Measurements from ENCODE around the gene C1orf53.

DNA sequence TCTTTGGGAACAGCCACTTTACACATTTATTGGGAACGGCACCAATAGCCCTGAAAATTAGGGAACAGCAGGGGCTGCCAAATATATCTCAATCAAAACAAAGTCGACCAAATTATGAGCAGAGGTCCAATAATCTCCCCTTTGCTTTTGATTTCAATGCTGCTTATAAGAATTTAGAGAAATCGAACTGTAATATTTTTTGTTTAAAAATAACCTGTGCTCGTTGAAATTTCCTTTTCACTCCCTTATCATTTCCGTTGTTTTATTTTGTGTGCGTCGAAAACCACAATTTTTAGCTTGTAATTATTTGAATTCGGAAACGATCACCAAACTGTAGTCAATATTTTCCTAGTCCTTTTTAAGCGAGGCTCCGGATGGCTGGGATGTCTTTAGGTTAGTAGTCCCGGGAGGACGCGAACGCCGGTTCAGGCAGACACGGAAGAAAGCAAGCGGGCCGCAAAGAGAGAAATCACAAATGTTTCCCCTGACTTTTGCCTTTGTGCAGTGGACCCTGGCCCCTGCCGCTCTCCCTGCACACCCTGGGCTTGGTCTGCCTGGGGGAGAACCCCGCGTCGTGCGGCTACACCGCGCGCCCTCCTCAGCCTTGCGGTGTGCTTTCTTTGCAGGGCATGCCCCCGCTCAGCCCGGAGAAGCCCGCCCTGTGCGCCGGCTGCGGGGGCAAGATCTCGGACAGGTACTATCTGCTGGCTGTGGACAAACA is 17.1 kb downstream of the C1orf53 start:
- TF ChIP-seq BACH2 (CRISPR knock-in tag; IDR thresholded peaks at IDR 0.05; ENCODE audit: borderline replicate concordance) (no peak), ZNF565 (CRISPR knock-in tag; conservative IDR thresholded peaks at IDR 0.05; ENCODE audit: low read depth) (no peak), RARB (CRISPR knock-in tag; IDR thresholded peaks at IDR 0.05) (no peak), ZFP3 (CRISPR knock-in tag; IDR thresholded peaks at IDR 0.05) (no peak), SNAI2 (CRISPR knock-in tag; IDR thresholded peaks at IDR 0.05) (no peak)
- TF ChIP-seq, protein P1, sequence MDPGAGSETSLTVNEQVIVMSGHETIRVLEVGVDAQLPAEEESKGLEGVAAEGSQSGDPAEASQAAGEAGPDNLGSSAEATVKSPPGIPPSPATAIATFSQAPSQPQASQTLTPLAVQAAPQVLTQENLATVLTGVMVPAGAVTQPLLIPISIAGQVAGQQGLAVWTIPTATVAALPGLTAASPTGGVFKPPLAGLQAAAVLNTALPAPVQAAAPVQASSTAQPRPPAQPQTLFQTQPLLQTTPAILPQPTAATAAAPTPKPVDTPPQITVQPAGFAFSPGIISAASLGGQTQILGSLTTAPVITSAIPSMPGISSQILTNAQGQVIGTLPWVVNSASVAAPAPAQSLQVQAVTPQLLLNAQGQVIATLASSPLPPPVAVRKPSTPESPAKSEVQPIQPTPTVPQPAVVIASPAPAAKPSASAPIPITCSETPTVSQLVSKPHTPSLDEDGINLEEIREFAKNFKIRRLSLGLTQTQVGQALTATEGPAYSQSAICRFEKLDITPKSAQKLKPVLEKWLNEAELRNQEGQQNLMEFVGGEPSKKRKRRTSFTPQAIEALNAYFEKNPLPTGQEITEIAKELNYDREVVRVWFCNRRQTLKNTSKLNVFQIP (CRISPR knock-in tag; IDR thresholded peaks at IDR 0.05; ENCODE audit: borderline replicate concordance, low read depth): no peak
- TF ChIP-seq, protein P2, sequence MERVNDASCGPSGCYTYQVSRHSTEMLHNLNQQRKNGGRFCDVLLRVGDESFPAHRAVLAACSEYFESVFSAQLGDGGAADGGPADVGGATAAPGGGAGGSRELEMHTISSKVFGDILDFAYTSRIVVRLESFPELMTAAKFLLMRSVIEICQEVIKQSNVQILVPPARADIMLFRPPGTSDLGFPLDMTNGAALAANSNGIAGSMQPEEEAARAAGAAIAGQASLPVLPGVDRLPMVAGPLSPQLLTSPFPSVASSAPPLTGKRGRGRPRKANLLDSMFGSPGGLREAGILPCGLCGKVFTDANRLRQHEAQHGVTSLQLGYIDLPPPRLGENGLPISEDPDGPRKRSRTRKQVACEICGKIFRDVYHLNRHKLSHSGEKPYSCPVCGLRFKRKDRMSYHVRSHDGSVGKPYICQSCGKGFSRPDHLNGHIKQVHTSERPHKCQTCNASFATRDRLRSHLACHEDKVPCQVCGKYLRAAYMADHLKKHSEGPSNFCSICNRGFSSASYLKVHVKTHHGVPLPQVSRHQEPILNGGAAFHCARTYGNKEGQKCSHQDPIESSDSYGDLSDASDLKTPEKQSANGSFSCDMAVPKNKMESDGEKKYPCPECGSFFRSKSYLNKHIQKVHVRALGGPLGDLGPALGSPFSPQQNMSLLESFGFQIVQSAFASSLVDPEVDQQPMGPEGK (CRISPR knock-in tag; IDR thresholded peaks at IDR 0.05; ENCODE audit: borderline replicate concordance): no peak

Measured in SK-N-SH treated with all-trans-retinoic acid at 6 μM for 48 hours (cell line).